ENCODE data around the gene SPDYE6. TPM values are rescaled to one million over a fixed set of nuclear protein-coding genes. Genes with fewer than 3 reads are reported as not detected.

Gene SPDYE6
- total RNA-seq, 1 experiment from 2014 or later = not detected

- no peaks in the 10 kb centered on the region for H3K9me3 ChIP-seq (ENCODE audit: low read depth, low read length, poor library complexity, severe bottlenecking)
- H3K36me3 ChIP-seq (ENCODE audit: insufficient read depth, low read length, poor library complexity, severe bottlenecking) = peaks cover 26% of the 10 kb centered on the region
- peak within 1 kb of the TSS; percentile 95 for H3K27ac ChIP-seq (ENCODE audit: low read depth, low read length, poor library complexity, severe bottlenecking)
- TF ChIP-seq CTCF (conservative IDR thresholded peaks at IDR 0.05; ENCODE audit: low read depth, low read length) (no peak), EZH2 (IDR thresholded peaks at IDR 0.05; ENCODE audit: borderline replicate concordance, low read depth, low read length, poor library complexity, severe bottlenecking) (no peak)
- peaks cover 11% of the 10 kb centered on the region for H3K4me1 ChIP-seq (ENCODE audit: insufficient read depth, low read length, poor library complexity, severe bottlenecking)
- H3K27me3 ChIP-seq (replicated peaks; ENCODE audit: insufficient read depth, low read depth, low read length, poor library complexity) = no peaks in the 10 kb centered on the region
- DNase-seq (ENCODE audit: low spot score) = peak; percentile 99
- BruUV-seq (replicated peaks) = no TSS peak
- POLR2A ChIA-PET (ENCODE audit: low non-redundant PET) = interaction anchor here (0.6 to 1.2 kb wide), 2 partner anchors 18 to 503 kb away, joined by 4 read pairs; no protein-coding TSS in a partner anchor
- peak within 1 kb of the TSS; percentile 94 for H3K4me3 ChIP-seq (ENCODE audit: low read depth, low read length, poor library complexity, severe bottlenecking)
- intact Hi-C loops (cut with micrococcal nuclease; ENCODE audit: unreplicated experiment) = no loop called here
- CTCF ChIA-PET = interaction anchor here (1.0 kb wide), 1 partner anchor 117 kb away, joined by 4 read pairs; no protein-coding TSS in a partner anchor
These were observed 39.8 kb upstream of the SPDYE6 start, which contains the start of gene PRKRIP1 for GRCh38 chr7:102395873-102396709. TSS of gene PRKRIP1 (plus strand) at chr7:102396363. CDS start at chr7:102396412, 49 bp downstream.

- Histone ChIP-seq H3K27me3 (replicated peaks; ENCODE audit: insufficient read depth, low read depth, low read length, poor library complexity) (no peaks in the 10 kb centered on the region), H3K4me3 (ENCODE audit: low read depth, low read length, poor library complexity, severe bottlenecking) (peak overlapping the region; percentile 94), H3K9me3 (ENCODE audit: low read depth, low read length, poor library complexity, severe bottlenecking) (no peaks in the 10 kb centered on the region), H3K4me1 (ENCODE audit: insufficient read depth, low read length, poor library complexity, severe bottlenecking) (peaks cover 11% of the 10 kb centered on the region), H3K36me3 (ENCODE audit: insufficient read depth, low read length, poor library complexity, severe bottlenecking) (peaks cover 21% of the 10 kb centered on the region), H3K27ac (ENCODE audit: low read depth, low read length, poor library complexity, severe bottlenecking) (peak overlapping the region; percentile 95)
- TF ChIP-seq EZH2 (IDR thresholded peaks at IDR 0.05; ENCODE audit: borderline replicate concordance, low read depth, low read length, poor library complexity, severe bottlenecking) (no peak), CTCF (conservative IDR thresholded peaks at IDR 0.05; ENCODE audit: low read depth, low read length) (no peak)
- TSS peak; percentile 90 for BruUV-seq (replicated peaks)
- ChIA-PET CTCF (interaction anchor here (1.0 kb wide), 1 partner anchor 116 kb away, joined by 4 read pairs; no protein-coding TSS in a partner anchor), POLR2A (ENCODE audit: low non-redundant PET) (interaction anchor here (0.6 to 1.2 kb wide), 2 partner anchors 19 to 502 kb away, joined by 4 read pairs; no protein-coding TSS in a partner anchor)
- peak; percentile 28 for DNase-seq (ENCODE audit: low spot score)
- intact Hi-C loops (cut with micrococcal nuclease; ENCODE audit: unreplicated experiment) = no loop called here
These were observed 39.3 kb upstream of the SPDYE6 start for GRCh38 chr7:102395592-102395872.

- CTCF ChIA-PET = interaction anchor here (0.7 kb wide), 1 partner anchor 185 kb away, joined by 3 read pairs; no protein-coding TSS in a partner anchor
- H3K4me1 ChIP-seq (ENCODE audit: insufficient read depth, low read length, poor library complexity, severe bottlenecking) = peaks cover 11% of the 10 kb centered on the region
These were observed 37.2 kb upstream of the SPDYE6 start for GRCh38 chr7:102393467-102393866.

More at GRCh38 chr7:102393467-102393866, 37.2 kb upstream of the SPDYE6 start:
- Histone ChIP-seq H3K9me3 (ENCODE audit: low read depth, low read length, poor library complexity, severe bottlenecking) (no peaks in the 10 kb centered on the region), H3K4me3 (ENCODE audit: low read depth, low read length, poor library complexity, severe bottlenecking) (no peak overlapping the region), H3K27ac (ENCODE audit: low read depth, low read length, poor library complexity, severe bottlenecking) (no peak overlapping the region), H3K36me3 (ENCODE audit: insufficient read depth, low read length, poor library complexity, severe bottlenecking) (peaks cover 1% of the 10 kb centered on the region), H3K27me3 (replicated peaks; ENCODE audit: insufficient read depth, low read depth, low read length, poor library complexity) (no peaks in the 10 kb centered on the region)
- TF ChIP-seq CTCF (conservative IDR thresholded peaks at IDR 0.05; ENCODE audit: low read depth, low read length) = no peak
- no peak for TF ChIP-seq EZH2 (IDR thresholded peaks at IDR 0.05; ENCODE audit: borderline replicate concordance, low read depth, low read length, poor library complexity, severe bottlenecking)
- intact Hi-C loops (cut with micrococcal nuclease; ENCODE audit: unreplicated experiment) = no loop called here
- DNase-seq (ENCODE audit: low spot score) = no peak
- POLR2A ChIA-PET (ENCODE audit: low non-redundant PET) = no interaction called here
- no TSS peak for BruUV-seq (replicated peaks)

Measured in A673 (cell line).